HG02970 (cell line): ENCODE measurements around the gene ATP8B2.
"Not testable (repeated sequence)": the region's sequence is repeated elsewhere in the genome, so short reads cannot be mapped to it uniquely, and the experiment has no call there.

Experiments used
- ATAC-seq: cut with Tn5 transposase; IDR thresholded peaks from one replicate; pipeline ENCODE4 v1.9.1; 2021; ENCODE audit warnings: mild to moderate bottlenecking, moderate library complexity, moderate number of reproducible peaks; ENCODE audit not compliant: unreplicated experiment, low FRiP score

The ATP8B2 gene

GRCh38 chr1:154342836-154343472 lies 17.6 kb downstream of the ATP8B2 start:
- no peak for ATAC-seq

- no peak for ATAC-seq
Observed at GRCh38 chr1:154344977-154345837, 19.9 kb downstream of the ATP8B2 start.

- ATAC-seq = no peak
Observed at GRCh38 chr1:154346276-154346917, 21.1 kb downstream of the ATP8B2 start.

GRCh38 chr1:154347961-154348360 lies 22.6 kb downstream of the ATP8B2 start:
- ATAC-seq = no peak

GRCh38 chr1:154348429-154349076 lies 23.2 kb downstream of the ATP8B2 start:
- no peak for ATAC-seq

- no peak for ATAC-seq
Observed at GRCh38 chr1:154349121-154349520, 23.8 kb downstream of the ATP8B2 start.

GRCh38 chr1:154350383-154350782 lies 25.1 kb downstream of the ATP8B2 start:
- no peak for ATAC-seq

GRCh38 chr1:154351363-154352068 lies 26.2 kb downstream of the ATP8B2 start:
- ATAC-seq = no peak

- ATAC-seq = no peak
Observed at GRCh38 chr1:154352245-154352580, 26.9 kb downstream of the ATP8B2 start.

- no peak for ATAC-seq
Observed at GRCh38 chr1:154352581-154353459, 27.5 kb downstream of the ATP8B2 start.

GRCh38 chr1:154353460-154353904 lies 28.2 kb downstream of the ATP8B2 start:
- ATAC-seq = no peak

GRCh38 chr1:154353966-154354365 lies 28.6 kb downstream of the ATP8B2 start:
- ATAC-seq = no peak

- no peak for ATAC-seq
Observed at GRCh38 chr1:154358519-154358918, 33.2 kb downstream of the ATP8B2 start.

GRCh38 chr1:154360288-154360687 lies 35.0 kb downstream of the ATP8B2 start:
- ATAC-seq = no peak

- not testable (repeated sequence) for ATAC-seq
Observed at GRCh38 chr1:154360881-154361280, 35.6 kb downstream of the ATP8B2 start.

GRCh38 chr1:154361357-154361756 lies 36.0 kb downstream of the ATP8B2 start:
- ATAC-seq = no peak

GRCh38 chr1:154371436-154371835 lies 46.1 kb downstream of the ATP8B2 start:
- no peak for ATAC-seq

- not testable (repeated sequence) for ATAC-seq
Observed at GRCh38 chr1:154373777-154374357, 48.5 kb downstream of the ATP8B2 start.

GRCh38 chr1:154379301-154379700 lies 54.0 kb downstream of the ATP8B2 start:
- no peak for ATAC-seq
